HepG2 (cell line): ENCODE measurements around the gene COPA. TPM values are rescaled to one million over a fixed set of nuclear protein-coding genes. Genes with fewer than 3 reads are reported as not detected.

ENCODE experiments used
- ATM ChIP-seq: fragments of 450-650 bp; IDR thresholded peaks from 2 replicates; pipeline ENCODE4 v1.7.1; 2017; ENCODE audit warnings: mild to moderate bottlenecking, borderline replicate concordance
- FOXP4 ChIP-seq: sonication (generic); formaldehyde crosslinking; IDR thresholded peaks from 2 replicates; pipeline ENCODE4 v1.4.0; 2020; ENCODE audit warnings: missing genetic modification reagents
- HMG20A ChIP-seq: IDR thresholded peaks from 2 replicates; pipeline ENCODE4 v1.6.1; 2016; ENCODE audit warnings: borderline replicate concordance
- HNF4G ChIP-seq, 2 experiments: sonication (generic) in 1 of 2; formaldehyde crosslinking in 1 of 2; IDR thresholded peaks; 2 replicates each; pipeline versions ENCODE4 v1.4.0 to v1.6.1; 2011 to 2020; ENCODE audit warnings: borderline replicate concordance in 2 of 2, low read depth in 2 of 2, mild to moderate bottlenecking in 2 of 2, low read length in 1 of 2, missing genetic modification reagents in 1 of 2, moderate library complexity in 1 of 2
- KDM5B ChIP-seq: sonication (generic); formaldehyde crosslinking; IDR thresholded peaks from 2 replicates; pipeline ENCODE4 v1.4.0; 2020; ENCODE audit warnings: missing genetic modification reagents, mild to moderate bottlenecking, borderline replicate concordance
- NFE2L1 ChIP-seq: sonication (generic); formaldehyde crosslinking; IDR thresholded peaks from 2 replicates; pipeline ENCODE4 v1.4.0; 2020; ENCODE audit warnings: missing genetic modification reagents, mild to moderate bottlenecking, borderline replicate concordance
- NFKBIZ ChIP-seq: IDR thresholded peaks from 2 replicates; pipeline ENCODE4 v1.6.1; 2018; ENCODE audit warnings: missing genetic modification reagents, missing compliant biosample characterization
- PHB2 ChIP-seq: fragments of 450-650 bp; IDR thresholded peaks from 2 replicates; pipeline ENCODE4 v1.6.1; 2018; ENCODE audit not compliant: partially characterized antibody
- POLR2AphosphoS2 ChIP-seq: IDR thresholded peaks from 2 replicates; pipeline ENCODE4 v1.6.1; 2011; ENCODE audit warnings: low read depth, low read length, improper control_type of control experiment
- RXRB ChIP-seq: IDR thresholded peaks from 2 replicates; pipeline ENCODE4 v1.6.1; 2016; ENCODE audit warnings: borderline replicate concordance, missing genetic modification reagents, missing compliant biosample characterization
- SKI ChIP-seq: fragments of 450-650 bp; IDR thresholded peaks from one replicate; pipeline ENCODE4 v1.6.1; 2018; ENCODE audit warnings: mild to moderate bottlenecking; ENCODE audit not compliant: partially characterized antibody
- TAF15 ChIP-seq: fragments of 200-400 bp; formaldehyde crosslinking; IDR thresholded peaks from one replicate; pipeline ENCODE4 v1.6.1; 2018; ENCODE audit warnings: mild to moderate bottlenecking, low read depth, low read length; ENCODE audit not compliant: poor library complexity, severe bottlenecking
- TRIM24 ChIP-seq: sonication (generic); formaldehyde crosslinking; IDR thresholded peaks from 2 replicates; pipeline ENCODE4 v1.8.0; 2022; ENCODE audit warnings: mild to moderate bottlenecking, missing genetic modification reagents
- ZC3H13 ChIP-seq: sonication (generic); formaldehyde crosslinking; IDR thresholded peaks from 2 replicates; pipeline ENCODE4 v1.8.1; 2023; ENCODE audit warnings: mild to moderate bottlenecking, missing genetic modification reagents, moderate library complexity
- ZNF143 ChIP-seq: sonication (generic); formaldehyde crosslinking; IDR thresholded peaks from 2 replicates; pipeline ENCODE4 v1.4.0; 2020; ENCODE audit warnings: missing genetic modification reagents
- ZNF18 ChIP-seq: sonication (generic); formaldehyde crosslinking; IDR thresholded peaks from 2 replicates; pipeline ENCODE4 v1.8.0; 2022; ENCODE audit warnings: mild to moderate bottlenecking, missing genetic modification reagents; ENCODE audit not compliant: insufficient replicate concordance
- polyA plus RNA-seq, 8 experiments: library from polyadenylated mRNA; depleted of rRNA in 3 of 8; stranded (reverse) in 7 of 8; unstranded in 1 of 8; fragments of >200 nt; fragmentation: Illumina TruSeq in 4 of 8; extraction: Trizol in 4 of 8; gene quantifications; 2 replicates each; pipeline versions ENCODE4 v1.2.1 to v1.2.3, GENCODE V29; 2011 to 2016; ENCODE audit warnings: low read depth in 4 of 8, missing spikeins in 1 of 8, mixed read lengths in 1 of 8; ENCODE audit not compliant: insufficient read depth in 1 of 8
- total RNA-seq, 5 experiments: library from RNA; depleted of rRNA; stranded (reverse); fragments of >200 nt; fragmentation: Illumina TruSeq; extraction: Trizol; gene quantifications; 2 replicates each; pipeline ENCODE4 v1.2.3, GENCODE V29; 2016; ENCODE audit warnings: low read depth in 1 of 5
- TF ChIP-seq, protein P1 (sequence below): sonication (generic); formaldehyde crosslinking; IDR thresholded peaks from 2 replicates; pipeline ENCODE4 v1.5.1; 2020; ENCODE audit warnings: mild to moderate bottlenecking, missing genetic modification reagents
- TF ChIP-seq, protein P2 (sequence below): sonication (generic); formaldehyde crosslinking; IDR thresholded peaks from 2 replicates; pipeline ENCODE4 v1.4.0; 2020; ENCODE audit warnings: missing genetic modification reagents

The COPA gene
- total and polyA plus RNA-seq, 2 of the 13 experiments (the other 11 are each of a cell fraction or from before 2014, with no cell fraction given), result 160 to 197 TPM

- TF ChIP-seq TAF15 (no peak), NFE2L1 (CRISPR knock-in tag) (peak; percentile 50; the same call in 1 of the 2 replicates), NFKBIZ (CRISPR knock-in tag) (no peak), ZNF143 (CRISPR knock-in tag) (no peak; the same call in 1 of the 2 replicates), SKI (no peak), ZNF18 (CRISPR knock-in tag) (peak; percentile 31), HMG20A (CRISPR knock-in tag) (no peak), KDM5B (CRISPR knock-in tag) (peak; percentile 98), ATM (no peak), TRIM24 (no peak), PHB2 (no peak), RXRB (CRISPR knock-in tag) (no peak; the same call in none of the 2 replicates), ZC3H13 (CRISPR knock-in tag) (peak; percentile 66), POLR2AphosphoS2 (no peak), FOXP4 (peak; percentile 49; the same call in 1 of the 2 replicates), HNF4G (IDR thresholded peaks at IDR 0.05; ENCODE audit: borderline replicate concordance, low read depth, low read length) (no peak), HNF4G (CRISPR knock-in tag; IDR thresholded peaks at IDR 0.05; ENCODE audit: borderline replicate concordance, low read depth) (0 out of 2 replicates have a peak, but pooled peaks have one; percentile 34)
- TF ChIP-seq, protein P1, sequence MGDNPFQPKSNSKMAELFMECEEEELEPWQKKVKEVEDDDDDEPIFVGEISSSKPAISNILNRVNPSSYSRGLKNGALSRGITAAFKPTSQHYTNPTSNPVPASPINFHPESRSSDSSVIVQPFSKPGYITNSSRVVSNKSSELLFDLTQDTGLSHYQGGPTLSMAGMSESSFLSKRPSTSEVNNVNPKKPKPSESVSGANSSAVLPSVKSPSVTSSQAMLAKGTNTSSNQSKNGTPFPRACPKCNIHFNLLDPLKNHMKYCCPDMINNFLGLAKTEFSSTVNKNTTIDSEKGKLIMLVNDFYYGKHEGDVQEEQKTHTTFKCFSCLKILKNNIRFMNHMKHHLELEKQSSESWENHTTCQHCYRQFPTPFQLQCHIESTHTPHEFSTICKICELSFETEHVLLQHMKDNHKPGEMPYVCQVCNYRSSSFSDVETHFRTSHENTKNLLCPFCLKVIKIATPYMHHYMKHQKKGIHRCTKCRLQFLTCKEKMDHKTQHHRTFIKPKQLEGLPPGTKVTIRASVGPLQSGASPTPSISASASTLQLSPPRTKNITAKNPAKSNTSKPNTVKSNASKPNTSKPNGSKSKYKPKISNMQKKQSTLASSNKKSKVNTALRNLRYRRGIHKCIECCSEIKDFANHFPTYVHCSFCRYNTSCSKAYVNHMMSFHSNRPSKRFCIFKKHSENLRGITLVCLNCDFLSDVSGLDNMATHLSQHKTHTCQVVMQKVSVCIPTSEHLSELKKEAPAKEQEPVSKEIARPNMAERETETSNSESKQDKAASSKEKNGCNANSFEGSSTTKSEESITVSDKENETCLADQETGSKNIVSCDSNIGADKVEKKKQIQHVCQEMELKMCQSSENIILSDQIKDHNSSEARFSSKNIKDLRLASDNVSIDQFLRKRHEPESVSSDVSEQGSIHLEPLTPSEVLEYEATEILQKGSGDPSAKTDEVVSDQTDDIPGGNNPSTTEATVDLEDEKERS (CRISPR knock-in tag), result no peak; the same call in 1 of the 2 replicates
- TF ChIP-seq, protein P2, sequence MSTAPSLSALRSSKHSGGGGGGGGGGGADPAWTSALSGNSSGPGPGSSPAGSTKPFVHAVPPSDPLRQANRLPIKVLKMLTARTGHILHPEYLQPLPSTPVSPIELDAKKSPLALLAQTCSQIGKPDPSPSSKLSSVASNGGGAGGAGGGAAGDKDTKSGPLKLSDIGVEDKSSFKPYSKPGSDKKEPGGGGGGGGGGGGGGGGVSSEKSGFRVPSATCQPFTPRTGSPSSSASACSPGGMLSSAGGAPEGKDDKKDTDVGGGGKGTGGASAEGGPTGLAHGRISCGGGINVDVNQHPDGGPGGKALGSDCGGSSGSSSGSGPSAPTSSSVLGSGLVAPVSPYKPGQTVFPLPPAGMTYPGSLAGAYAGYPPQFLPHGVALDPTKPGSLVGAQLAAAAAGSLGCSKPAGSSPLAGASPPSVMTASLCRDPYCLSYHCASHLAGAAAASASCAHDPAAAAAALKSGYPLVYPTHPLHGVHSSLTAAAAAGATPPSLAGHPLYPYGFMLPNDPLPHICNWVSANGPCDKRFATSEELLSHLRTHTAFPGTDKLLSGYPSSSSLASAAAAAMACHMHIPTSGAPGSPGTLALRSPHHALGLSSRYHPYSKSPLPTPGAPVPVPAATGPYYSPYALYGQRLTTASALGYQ (CRISPR knock-in tag), result no peak
These were observed 80.9 kb downstream of the COPA start, which contains the start of gene DCAF8 (continued) for GRCh38 chr1:160261893-160262794.
